Prostate gland (tissue), 2 donors: ENCODE results near the gene BDKRB2.

Experiments
- CTCF ChIP-seq, 4 experiments: fragments of 200-600 bp in 2 of 4; fragments of 450-650 bp in 2 of 4; sonication (generic) in 2 of 4; IDR thresholded peaks; 1 replicate in 3 of 4; 2 replicates in 1 of 4; pipeline ENCODE4 v1.5.1; 2016 to 2019; ENCODE audit warnings: antibody characterized with exemption in 4 of 4, mild to moderate bottlenecking in 2 of 4, moderate library complexity in 2 of 4
- POLR2AphosphoS5 ChIP-seq: sonication (generic); formaldehyde crosslinking; IDR thresholded peaks from one replicate; pipeline ENCODE4 v1.6.1; 2017; ENCODE audit warnings: antibody characterized with exemption

GRCh38 chr14:96264200-96264553, 59.5 kb downstream of the BDKRB2 start:
- no peak for TF ChIP-seq CTCF (IDR thresholded peaks at IDR 0.05)
- TF ChIP-seq POLR2AphosphoS5 = no peak
